Neural progenitor cell (in vitro differentiated cells): ENCODE data around the gene TF.

Experiments used
- CTCF ChIP-seq: fragments of 200-600 bp; sonication (generic); IDR thresholded peaks from 2 replicates; pipeline ENCODE4 v1.5.1; 2017; ENCODE audit warnings: antibody characterized with exemption, mild to moderate bottlenecking
- EZH2 ChIP-seq: fragments of 200-600 bp; sonication (generic); IDR thresholded peaks from 2 replicates; pipeline ENCODE4 v1.6.1; 2017; ENCODE audit warnings: antibody characterized with exemption, mild to moderate bottlenecking, moderate library complexity

- TF ChIP-seq EZH2 (no peak), CTCF (no peak)
These were observed 42.3 kb upstream of the TF start for GRCh38 chr3:133703915-133704314.
